DND-41 (cell line): ENCODE data around the gene FBRSL1.
A peak's percentile ranks its signal among the peaks of the same experiment; 100 is the strongest.

Experiments used
- ATAC-seq: fragments of 200-7000 bp; cut with Tn5 transposase; 3 replicates; pipeline ENCODE4 v1.9.1; 2021; ENCODE audit warnings: low read depth; ENCODE audit not compliant: insufficient read depth
- DNase-seq: peaks from one replicate; pipeline ENCODE4 v3.0.0-alpha.2; 2020
- H2AFZ ChIP-seq: 2 replicates; pipeline ENCODE4 v1.6.0; 2012; ENCODE audit warnings: low read depth, low read length
- H3K27ac ChIP-seq: 2 replicates; pipeline ENCODE4 v1.5.1; 2012; ENCODE audit warnings: low read length, inconsistent platforms
- H3K27me3 ChIP-seq: fragments of 200-600 bp; sonication (generic); 2 replicates; pipeline ENCODE4 v1.6.0; 2012; ENCODE audit warnings: low read length, mild to moderate bottlenecking, inconsistent platforms; ENCODE audit not compliant: insufficient read depth, poor library complexity
- H3K36me3 ChIP-seq: 2 replicates; pipeline ENCODE4 v1.5.1; 2012; ENCODE audit warnings: low read length, inconsistent platforms; ENCODE audit not compliant: insufficient read depth
- H3K4me1 ChIP-seq: 2 replicates; pipeline ENCODE4 v1.5.1; 2012; ENCODE audit warnings: mild to moderate bottlenecking, low read length; ENCODE audit not compliant: insufficient read depth
- H3K4me2 ChIP-seq: 2 replicates; pipeline ENCODE4 v1.6.0; 2012; ENCODE audit warnings: mild to moderate bottlenecking, moderate library complexity, low read length, inconsistent platforms; ENCODE audit not compliant: insufficient read depth
- H3K4me3 ChIP-seq, 2 experiments: fragments of 200-600 bp in 1 of 2; shearing (Covaris generic) in 1 of 2; 2 replicates each; pipeline ENCODE4 v1.5.1; 2012 to 2016; ENCODE audit warnings: inconsistent platforms in 2 of 2, low read length in 2 of 2, mild to moderate bottlenecking in 2 of 2, low read depth in 1 of 2, moderate library complexity in 1 of 2
- H3K79me2 ChIP-seq: 2 replicates; pipeline ENCODE4 v1.6.0; 2012; ENCODE audit warnings: low read length, inconsistent platforms; ENCODE audit not compliant: insufficient read depth
- H3K9ac ChIP-seq: 2 replicates; pipeline ENCODE4 v1.6.0; 2012; ENCODE audit warnings: low read depth, mild to moderate bottlenecking, inconsistent platforms, low read length, moderate library complexity
- H3K9me3 ChIP-seq: 2 replicates; pipeline ENCODE4 v1.5.1; 2012; ENCODE audit warnings: low read length, moderate library complexity, mild to moderate bottlenecking, inconsistent platforms; ENCODE audit not compliant: insufficient read depth, severe bottlenecking
- H4K20me1 ChIP-seq: 2 replicates; pipeline ENCODE4 v1.6.0; 2012; ENCODE audit warnings: low read length; ENCODE audit not compliant: insufficient read depth
- CTCF ChIP-seq: IDR thresholded peaks from 2 replicates; pipeline ENCODE4 v1.5.1; 2012; ENCODE audit warnings: borderline replicate concordance, low read length, moderate library complexity, mild to moderate bottlenecking; ENCODE audit not compliant: poor library complexity, severe bottlenecking; ENCODE audit errors: extremely low read depth
- EZH2 ChIP-seq: IDR thresholded peaks from 3 replicates; pipeline ENCODE4 v1.6.1; 2012; ENCODE audit warnings: borderline replicate concordance, low read depth, mild to moderate bottlenecking, moderate library complexity, low read length, inconsistent platforms; ENCODE audit not compliant: severe bottlenecking

Gene FBRSL1

DNA sequence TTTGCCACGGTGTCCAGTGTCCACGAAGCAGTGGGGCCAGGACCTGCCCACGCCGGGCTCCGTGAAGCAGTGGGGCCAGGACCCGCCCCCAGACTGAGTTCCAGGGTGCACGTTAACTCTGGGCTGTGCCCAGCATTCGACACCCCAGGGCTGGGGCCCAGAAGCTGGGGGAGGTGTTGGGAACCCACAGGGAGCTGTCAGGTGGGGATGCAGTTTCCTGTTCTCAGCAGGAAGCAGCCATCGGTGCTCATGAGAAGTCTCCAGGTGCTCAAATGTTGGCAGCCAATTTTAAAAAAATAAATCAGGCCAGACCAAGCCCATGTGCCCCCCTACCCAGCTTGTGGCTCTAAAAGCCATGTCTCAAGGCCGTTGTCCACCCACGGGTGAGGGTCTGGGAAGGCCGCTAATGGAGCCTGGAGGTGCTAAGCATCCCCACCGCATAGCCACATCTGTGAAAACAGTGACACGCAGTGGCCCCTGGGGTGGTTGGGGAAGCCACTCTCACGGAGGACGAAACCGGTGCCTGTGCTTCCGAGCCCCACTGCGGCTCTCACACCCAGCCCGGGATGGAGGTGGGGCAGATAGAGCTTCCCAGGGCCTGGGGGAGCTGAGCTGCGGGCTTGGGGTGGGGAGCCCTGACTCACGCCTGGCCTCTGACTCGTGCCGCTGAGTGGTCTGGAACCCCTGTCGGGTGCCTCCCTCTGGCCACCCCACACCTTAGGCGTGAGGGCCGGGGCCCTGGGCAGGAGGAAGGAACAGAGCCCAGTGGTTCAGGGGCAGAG, 53.5 kb downstream of the FBRSL1 start:
- no peak for TF ChIP-seq EZH2
- Histone ChIP-seq H3K9me3 (no peaks in the 10 kb centered on the region), H3K27ac (no peak overlapping the region), H3K4me3 (no peak overlapping the region), H3K27me3 (no peaks in the 10 kb centered on the region), H3K79me2 (no peaks in the 10 kb centered on the region), H3K4me2 (no peak overlapping the region), H2AFZ (no peak overlapping the region), H4K20me1 (peaks cover 12% of the 10 kb centered on the region), H3K36me3 (no peaks in the 10 kb centered on the region; the same call in 1 of the 2 replicates), H3K9ac (no peak overlapping the region), H3K4me1 (0 out of 2 replicates have a peak, but pooled peaks cover 6% of the 10 kb centered on the region)
- peak; percentile 46; the same call in 1 of the 3 replicates for ATAC-seq
- DNase-seq, result peak; percentile 20

DNA sequence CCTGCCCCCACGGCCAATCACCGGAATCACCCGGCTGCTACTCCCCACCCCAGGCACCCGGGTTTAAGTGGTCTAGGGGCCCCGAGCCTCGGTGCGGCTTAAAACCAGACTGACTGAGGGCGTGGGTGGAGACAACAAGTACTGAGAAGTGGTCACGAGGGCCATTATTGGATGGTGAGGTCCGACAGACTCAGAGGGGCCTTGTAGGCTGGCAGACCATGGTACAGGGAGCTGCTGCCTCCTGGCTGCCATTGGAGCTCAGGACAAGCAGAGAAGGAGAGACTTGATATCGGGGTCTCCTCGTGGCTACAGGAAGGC, 54.1 kb downstream of the FBRSL1 start:
- Histone ChIP-seq H3K4me3 (no peak overlapping the region), H3K27ac (no peak overlapping the region), H3K9ac (no peak overlapping the region), H4K20me1 (peaks cover 12% of the 10 kb centered on the region), H3K4me1 (0 out of 2 replicates have a peak, but pooled peaks cover 6% of the 10 kb centered on the region), H3K36me3 (no peaks in the 10 kb centered on the region; the same call in 1 of the 2 replicates), H3K79me2 (no peaks in the 10 kb centered on the region), H3K27me3 (no peaks in the 10 kb centered on the region), H3K4me2 (no peak overlapping the region), H2AFZ (no peak overlapping the region), H3K9me3 (no peaks in the 10 kb centered on the region)
- ATAC-seq (no peak), DNase-seq (no peak)
- TF ChIP-seq EZH2 (no peak), CTCF (no peak)

GRCh38 chr12:132544498-132544897, 54.5 kb downstream of the FBRSL1 start:
- no peak overlapping the region for H3K4me3 ChIP-seq
- no peaks in the 10 kb centered on the region for H3K9me3 ChIP-seq
- no peak for DNase-seq
- TF ChIP-seq EZH2 (no peak), CTCF (no peak)
- 0 out of 2 replicates have a peak, but pooled peaks cover 6% of the 10 kb centered on the region for H3K4me1 ChIP-seq
- H2AFZ ChIP-seq, result no peak overlapping the region
- no peak for ATAC-seq
- H4K20me1 ChIP-seq, result peaks cover 12% of the 10 kb centered on the region
- H3K27ac ChIP-seq, result no peak overlapping the region
- H3K4me2 ChIP-seq, result no peak overlapping the region
- no peaks in the 10 kb centered on the region; the same call in 1 of the 2 replicates for H3K36me3 ChIP-seq
- no peaks in the 10 kb centered on the region for H3K27me3 ChIP-seq
- no peak overlapping the region for H3K9ac ChIP-seq
- H3K79me2 ChIP-seq, result no peaks in the 10 kb centered on the region

DNA sequence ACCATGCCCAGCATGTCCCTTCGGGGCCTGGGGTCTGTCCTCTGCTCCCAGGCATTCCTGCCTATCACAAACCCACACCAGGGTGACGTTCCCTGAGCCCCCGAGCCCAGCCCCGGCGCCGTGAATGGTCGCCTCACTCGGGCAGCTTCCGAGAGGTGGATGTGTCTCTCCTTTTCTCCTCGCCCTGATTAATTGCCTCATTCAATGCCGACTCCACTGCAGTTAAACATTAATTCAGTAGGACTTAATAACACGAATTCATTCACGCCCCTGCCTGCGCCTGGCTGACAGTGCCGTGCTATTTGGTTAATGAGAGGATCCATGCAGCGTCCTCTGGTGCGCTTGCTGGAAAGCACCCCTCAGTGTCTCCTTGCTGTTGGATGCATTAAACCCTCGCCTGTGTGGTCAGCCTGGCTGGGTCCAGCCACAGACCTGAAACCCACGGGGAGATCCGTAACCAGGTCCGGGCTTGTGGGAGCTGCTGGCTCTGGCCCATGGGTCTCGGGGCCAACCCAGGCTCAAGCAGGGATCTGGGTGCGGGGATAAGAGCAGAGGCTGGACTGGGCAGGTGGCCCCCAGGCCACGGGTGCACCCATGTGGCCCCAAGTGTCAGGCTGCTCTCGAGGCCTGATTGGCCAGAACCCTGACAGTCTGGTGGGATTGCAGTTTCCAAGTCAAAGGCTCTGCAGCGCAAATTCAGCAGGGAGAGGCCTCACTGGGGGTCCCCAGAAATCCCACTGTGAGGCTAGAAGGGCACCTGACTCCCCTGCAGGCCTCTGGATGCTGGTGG, 55.4 kb downstream of the FBRSL1 start:
- Histone ChIP-seq H2AFZ (no peak overlapping the region), H3K4me1 (0 out of 2 replicates have a peak, but pooled peaks cover 6% of the 10 kb centered on the region), H3K27me3 (no peaks in the 10 kb centered on the region), H4K20me1 (peaks cover 10% of the 10 kb centered on the region), H3K79me2 (no peaks in the 10 kb centered on the region), H3K9ac (no peak overlapping the region), H3K27ac (no peak overlapping the region), H3K36me3 (no peaks in the 10 kb centered on the region; the same call in 1 of the 2 replicates), H3K4me3 (no peak overlapping the region), H3K9me3 (no peaks in the 10 kb centered on the region), H3K4me2 (no peak overlapping the region)
- DNase-seq, result no peak
- no peak for ATAC-seq
- no peak for TF ChIP-seq CTCF
- no peak for TF ChIP-seq EZH2
